SK-N-MC (cell line): ENCODE results near the gene CCDC50.

Source experiments
- EZH2 ChIP-seq: fragments of 200-600 bp; sonication (generic); IDR thresholded peaks from one replicate; pipeline ENCODE4 v1.6.1; 2017; ENCODE audit warnings: antibody characterized with exemption
- FOXP2 ChIP-seq: optimal IDR thresholded peaks from 2 replicates; pipeline ENCODE3; 2011; ENCODE audit warnings: mild to moderate bottlenecking, moderate library complexity; ENCODE audit not compliant: insufficient read depth; ENCODE audit errors: extremely low read length, control extremely low read depth
- POLR2AphosphoS5 ChIP-seq: IDR thresholded peaks from 2 replicates; pipeline ENCODE4 v1.6.1; 2012; ENCODE audit warnings: mild to moderate bottlenecking, low read depth, low read length, borderline replicate concordance

DNA sequence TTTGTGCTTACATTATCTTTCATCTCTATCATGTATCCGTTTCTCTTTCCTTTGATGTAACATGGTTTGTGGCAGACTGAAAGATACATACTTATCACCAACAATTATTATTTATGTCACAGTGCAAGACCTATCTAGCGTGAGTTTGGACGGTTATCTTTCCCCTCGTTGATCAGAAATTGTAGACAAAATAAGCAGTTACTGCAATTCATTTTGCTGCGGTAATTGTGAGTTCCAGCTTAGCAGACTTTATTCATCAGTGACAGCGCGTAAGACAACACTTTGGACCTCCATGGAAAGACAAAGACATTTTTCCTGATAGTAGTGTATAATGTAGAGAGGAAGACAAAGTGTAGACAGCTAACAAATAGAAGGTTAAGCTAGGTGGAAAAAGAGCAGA, 52.1 kb downstream of the CCDC50 start:
- no peak for TF ChIP-seq EZH2
- TF ChIP-seq POLR2AphosphoS5 = no peak
- no peak for TF ChIP-seq FOXP2
